Activated CD4-positive, alpha-beta T cell treated with anti-CD3 and anti-CD28 coated beads, Interleukin-2, amount 50 U/mL, for 1 hour (primary cell): ENCODE results near the gene ACTN4.

Experiments
- DNase-seq: peaks from one replicate; pipeline ENCODE4 v3.0.0-alpha.2; 2020

The ACTN4 gene

DNA sequence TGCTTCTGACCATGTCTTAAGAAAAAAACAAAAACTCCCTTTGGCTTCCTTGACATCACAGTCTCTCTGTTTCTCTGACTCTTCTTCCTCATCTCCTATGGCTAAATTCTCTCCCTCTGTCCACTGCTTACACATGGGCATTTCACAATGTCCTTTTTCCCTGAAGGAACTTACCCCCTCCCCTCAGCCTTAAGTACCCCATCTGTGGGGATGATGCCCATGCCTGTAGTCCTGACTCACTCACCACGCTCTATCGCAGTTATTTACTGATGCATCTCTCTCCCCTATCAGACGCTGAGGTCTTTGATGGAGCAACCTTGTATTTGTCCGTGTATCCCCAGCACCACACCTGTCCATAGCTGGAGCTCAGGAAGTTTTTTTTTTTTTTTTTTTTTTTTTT is 32.4 kb downstream of the ACTN4 start:
- DNase-seq: no peak

DNA sequence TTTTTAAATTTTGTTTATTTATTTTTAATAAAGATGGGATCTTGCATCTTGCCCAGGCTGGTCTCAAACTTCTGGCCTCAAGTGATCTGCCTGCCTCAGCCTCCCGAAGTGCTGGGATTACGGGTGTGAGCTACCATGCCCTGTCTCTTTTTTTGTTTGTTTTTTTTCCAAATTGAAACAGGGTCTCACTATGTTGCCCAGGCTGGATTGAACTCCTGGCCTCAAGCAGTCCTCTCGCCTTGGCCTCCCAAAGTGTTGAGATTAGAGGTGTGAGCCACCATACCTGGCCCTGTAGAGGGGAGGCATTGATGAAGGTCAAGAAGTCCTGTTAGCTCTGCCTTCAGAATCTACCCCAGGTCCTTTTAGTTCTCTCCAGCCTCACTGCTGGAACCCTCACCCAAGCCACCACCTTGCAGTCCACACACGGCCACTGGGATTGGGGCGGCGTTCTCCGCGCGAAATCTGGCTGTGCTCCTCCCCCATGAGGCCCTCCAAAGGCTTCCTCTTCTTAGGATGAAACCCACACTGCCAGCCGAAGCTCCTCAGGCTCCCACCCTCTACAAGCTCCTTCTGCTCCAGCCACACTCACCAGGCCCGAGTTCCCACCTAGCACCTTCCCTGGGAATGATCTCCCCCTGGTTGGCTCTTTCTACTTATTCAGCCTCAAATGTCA is 34.9 kb downstream of the ACTN4 start:
- DNase-seq: no peak

DNA sequence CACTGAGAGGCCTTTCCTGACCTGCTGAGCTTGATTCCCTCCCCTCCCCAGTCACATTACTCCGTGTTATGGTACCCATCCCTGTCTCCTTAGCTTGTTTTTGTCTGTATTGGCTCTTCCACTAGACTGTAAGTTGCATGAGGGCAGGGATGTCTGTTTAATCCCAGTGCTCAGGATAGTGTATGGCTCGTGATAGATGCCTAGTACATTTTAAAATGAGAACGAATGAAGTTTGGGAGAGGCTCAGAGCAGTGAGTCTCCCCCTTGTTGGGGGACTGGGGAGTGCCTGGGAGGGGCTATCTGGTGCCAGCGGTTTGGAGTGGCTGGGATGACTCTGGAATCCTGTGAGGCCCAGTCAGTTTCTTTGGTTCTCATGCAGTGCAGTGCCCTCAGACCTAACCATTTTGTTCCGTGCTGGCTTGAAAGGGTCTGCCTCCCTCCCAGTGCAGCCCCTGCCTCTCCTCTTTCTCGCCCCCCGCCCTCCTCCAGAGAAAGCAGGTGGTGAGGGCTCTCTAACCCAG is 35.5 kb downstream of the ACTN4 start:
- no peak for DNase-seq

DNA sequence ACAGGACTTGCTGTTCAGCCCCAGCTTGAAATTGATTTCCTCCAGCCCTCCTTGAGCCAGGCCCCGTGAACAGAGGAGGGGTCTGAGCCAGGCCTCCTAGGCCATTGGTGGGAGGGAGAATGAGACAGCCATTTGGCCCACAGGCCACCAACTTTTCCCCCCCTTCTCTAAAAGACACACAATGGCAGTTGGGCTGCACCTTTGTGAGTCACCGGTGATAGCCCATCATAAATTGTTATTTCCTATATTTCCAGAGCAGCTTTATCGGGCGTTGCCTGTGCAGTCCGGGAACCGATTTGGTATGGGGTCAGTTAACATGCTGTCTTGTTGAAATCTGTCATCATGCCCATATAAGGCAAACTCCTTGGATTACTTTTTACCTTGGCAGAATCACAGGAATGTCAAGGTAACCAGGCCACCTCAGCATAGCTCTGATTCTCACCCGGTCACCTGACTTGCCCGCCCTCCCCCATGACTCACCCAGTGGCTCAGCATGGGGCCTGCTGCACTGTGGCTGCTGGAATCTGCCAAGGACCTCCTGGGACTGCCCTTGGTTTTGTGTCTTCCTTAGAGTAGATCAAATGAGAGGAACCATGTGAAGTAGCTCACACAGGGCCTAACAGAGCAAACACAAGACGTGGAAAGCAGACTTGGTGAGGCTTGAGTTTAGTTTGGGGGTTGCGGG is 36.1 kb downstream of the ACTN4 start:
- DNase-seq: peak; percentile 51

DNA sequence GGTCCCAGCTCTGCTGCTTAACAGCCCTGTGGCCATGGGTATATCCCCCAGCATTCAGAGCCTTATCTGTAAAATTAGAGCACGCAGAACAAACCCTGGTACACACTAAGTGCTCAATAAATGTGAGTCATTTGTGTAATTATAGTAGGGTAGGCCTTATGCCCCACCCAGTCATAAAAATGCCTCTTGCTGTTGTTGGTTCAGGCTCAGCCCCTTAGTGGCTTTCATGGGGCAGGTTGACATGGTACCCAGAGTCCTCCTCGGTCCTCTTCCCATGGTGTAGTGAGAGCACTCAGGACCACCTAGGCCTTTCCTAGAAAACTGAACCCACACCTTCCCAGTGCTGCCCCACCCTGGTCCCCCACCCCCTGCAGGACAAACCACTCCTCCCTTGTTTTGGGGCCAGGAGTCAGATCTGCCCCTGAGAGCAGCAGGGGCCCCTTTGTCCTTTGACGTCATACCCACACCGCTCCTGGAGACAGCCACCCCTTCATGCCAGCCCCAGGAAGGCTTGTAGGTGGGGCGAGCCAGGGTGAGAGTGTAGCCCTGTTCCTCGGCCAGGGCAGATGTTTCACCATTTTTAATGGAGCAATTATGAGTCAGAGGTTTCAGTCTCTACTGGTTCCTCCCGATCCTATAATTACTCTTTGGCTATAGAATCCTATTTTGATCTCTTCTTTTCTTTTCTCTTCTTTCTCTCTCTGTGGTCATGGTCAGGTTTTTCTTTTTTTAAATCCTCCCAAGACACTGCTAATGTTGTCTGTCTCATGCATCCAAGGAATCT is 36.8 kb downstream of the ACTN4 start:
- DNase-seq: peak; percentile 39

DNA sequence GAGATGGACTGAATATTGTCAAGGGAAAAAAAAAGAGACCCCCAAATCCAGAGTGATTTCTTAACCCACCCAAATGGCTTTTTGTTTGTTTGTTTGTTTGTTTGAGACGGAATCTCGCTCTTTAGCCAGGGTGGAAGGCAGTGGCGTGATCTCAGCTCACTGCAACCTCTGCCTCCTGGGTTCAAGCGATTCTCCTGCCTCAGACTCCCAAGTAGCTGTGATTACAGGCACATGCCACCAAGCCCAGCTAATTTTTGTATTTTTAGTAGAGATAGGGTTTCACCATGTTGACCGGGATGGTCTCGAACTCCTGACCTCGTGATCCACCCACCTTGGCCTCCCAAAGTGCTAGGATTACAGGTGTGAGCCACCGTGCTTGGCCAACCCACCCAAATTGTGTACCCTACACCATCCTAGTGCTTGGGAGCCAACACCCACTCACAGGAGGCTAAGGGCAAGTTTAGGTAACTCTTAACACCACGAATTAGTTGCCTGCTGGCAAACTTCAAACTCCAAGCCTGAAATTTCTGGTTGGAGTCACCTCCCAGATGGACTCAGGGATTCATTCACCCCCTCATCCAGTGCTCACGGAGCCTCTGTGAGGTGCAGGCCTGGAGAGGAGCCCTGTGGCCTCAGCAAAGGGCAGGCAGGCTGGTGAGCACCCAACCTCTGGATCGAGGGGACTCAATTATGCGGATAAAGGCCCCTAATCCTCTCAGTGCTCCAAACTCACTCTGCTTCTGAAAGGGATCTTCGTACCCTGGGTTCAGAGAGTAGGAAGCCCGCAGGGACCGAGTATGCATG is 37.6 kb downstream of the ACTN4 start:
- DNase-seq: no peak

DNA sequence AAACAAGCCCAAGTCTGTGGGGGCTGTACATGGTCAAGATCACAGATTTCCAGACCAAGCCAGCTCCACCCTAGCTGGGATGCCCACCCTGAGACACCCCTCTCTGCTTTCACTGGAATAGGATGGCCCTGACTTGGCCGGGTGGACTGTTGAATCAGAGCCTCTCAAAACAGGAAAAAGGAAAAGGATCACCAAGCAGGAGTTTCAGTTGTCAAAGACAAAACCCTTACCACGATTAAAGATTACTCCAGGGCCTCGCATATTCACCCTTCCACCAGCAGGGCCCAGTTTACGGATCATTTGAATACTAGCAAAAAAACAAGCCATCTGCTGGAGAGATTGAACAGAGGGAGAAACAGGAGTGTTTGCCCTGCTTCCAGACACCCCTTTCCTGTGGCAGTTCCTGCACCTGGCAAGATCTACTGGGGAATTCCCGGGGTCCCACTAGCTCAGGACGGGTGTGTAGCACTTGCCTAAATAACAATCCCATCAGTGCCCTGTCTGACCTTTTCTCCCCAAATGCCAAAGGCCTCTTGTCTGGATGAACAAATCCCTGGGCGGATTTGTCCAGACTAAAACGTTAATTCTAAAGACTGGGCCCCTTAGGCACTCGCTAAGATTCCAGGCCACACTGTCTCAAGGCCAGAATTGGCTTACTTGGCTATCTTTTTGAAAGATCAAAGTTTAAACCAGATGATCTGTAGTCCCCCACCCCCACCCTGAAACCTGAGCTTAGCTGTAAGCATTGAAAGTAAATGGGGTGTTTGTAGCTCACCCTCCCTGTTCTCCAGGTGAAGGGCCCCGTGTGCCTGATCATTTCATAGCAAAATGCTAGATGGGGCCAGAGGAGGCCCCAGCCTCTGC is 38.4 kb downstream of the ACTN4 start:
- DNase-seq: no peak

DNA sequence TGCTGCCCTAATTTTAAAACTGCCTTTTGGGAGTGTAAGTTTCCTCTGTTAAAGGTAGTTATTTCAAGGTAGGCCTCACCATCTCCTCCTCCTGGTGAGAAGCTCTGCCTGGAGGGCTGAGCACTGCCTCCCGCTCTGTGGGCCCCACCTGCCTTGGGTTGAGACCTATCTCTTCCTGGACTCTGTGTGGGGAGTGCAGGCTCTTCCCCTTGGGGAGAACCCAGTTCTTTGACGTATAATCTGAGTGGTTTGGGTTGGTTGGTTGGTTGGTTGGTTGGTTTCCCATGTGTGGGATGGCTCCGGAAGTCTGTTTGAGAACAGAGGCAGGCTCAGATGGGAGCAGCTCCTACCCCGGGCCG is 39.1 kb downstream of the ACTN4 start:
- peak; percentile 38 for DNase-seq

DNA sequence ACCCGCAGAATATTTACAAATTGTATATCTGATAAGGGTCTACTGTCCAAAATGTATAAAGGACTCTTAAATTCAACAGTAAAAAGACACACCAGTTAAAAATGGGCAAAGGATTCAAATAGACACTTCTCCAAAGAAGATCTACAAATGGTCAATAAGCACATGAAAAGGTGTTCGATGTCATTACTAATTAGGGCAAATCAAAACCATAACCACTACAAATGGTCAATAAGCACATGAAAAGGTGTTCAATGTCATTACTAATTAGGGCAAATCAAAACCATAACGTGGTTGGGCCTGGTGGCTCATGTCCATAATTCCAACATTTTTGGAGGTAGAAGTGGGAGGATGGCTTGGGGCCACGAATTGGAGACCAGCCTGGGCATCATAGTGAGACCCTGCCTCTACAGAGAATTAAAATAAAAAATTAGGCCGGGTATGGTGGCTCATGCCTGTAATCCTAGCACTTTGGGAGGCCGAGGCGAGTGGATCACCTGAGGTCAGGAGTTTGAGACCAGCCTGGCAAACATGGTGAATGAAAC is 40.5 kb downstream of the ACTN4 start:
- DNase-seq: no peak

DNA sequence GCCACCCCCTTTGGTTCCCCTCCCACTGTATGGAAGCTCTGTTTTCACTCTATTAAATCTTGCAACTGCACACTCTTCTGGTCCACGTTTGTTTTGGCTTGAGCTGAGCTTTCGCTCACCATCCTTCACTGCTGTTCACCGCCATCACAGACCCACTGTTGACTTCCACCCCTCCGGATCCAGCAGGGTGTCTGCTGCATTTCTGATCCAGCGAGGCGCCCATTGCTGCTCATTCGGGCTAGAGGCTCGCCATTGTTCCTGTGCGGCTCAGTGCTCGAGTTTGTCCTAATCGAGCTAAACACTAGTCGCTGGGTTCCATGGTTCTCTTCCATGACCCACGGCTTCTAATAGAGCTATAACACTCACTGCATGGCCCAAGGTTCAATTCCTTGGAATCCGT is 42.7 kb downstream of the ACTN4 start:
- no peak for DNase-seq

DNA sequence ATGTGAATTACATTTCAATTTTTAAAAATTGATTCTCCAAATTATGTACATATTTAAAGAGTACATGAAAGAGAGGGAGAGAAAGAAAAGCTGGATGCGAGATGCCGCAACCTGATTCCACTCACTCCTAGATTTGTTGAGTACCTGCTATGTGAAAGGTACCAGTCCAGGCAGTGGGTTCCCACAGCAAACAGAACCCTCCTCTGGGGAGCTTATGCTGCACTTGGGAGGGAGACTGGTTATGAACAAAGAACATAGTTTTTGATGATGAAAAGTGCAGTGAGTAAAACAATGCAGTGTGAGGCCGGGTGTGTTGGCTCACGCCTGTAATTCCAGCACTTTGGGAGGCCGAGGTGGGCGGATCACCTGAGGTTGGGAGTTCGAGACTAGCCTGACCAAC is 43.4 kb downstream of the ACTN4 start:
- no peak for DNase-seq

DNA sequence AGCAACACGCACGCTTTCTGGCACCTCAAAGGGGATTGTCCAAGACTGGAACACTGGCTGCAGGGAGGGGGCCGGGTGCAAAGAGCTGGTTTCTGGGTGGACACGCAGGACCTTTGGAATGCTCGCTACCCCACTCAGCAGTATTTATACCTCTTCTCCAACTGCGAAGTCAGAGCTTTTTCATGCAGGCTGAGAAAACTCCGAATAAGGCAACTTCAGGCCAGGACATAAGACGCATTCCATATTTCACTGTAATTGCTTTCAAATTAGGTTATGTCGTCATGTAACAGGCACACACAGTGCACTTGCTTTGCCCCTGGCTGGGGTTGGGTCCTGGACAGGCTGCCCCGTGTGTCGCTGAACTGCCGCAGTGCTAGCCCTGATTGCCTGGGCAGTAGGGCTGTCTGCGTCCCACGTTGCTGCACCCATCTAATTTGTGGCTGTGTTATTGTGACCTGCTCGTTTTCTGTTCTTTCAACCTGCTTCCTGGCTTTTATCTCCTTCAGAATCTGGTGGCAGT is 44.5 kb downstream of the ACTN4 start:
- no peak for DNase-seq

DNA sequence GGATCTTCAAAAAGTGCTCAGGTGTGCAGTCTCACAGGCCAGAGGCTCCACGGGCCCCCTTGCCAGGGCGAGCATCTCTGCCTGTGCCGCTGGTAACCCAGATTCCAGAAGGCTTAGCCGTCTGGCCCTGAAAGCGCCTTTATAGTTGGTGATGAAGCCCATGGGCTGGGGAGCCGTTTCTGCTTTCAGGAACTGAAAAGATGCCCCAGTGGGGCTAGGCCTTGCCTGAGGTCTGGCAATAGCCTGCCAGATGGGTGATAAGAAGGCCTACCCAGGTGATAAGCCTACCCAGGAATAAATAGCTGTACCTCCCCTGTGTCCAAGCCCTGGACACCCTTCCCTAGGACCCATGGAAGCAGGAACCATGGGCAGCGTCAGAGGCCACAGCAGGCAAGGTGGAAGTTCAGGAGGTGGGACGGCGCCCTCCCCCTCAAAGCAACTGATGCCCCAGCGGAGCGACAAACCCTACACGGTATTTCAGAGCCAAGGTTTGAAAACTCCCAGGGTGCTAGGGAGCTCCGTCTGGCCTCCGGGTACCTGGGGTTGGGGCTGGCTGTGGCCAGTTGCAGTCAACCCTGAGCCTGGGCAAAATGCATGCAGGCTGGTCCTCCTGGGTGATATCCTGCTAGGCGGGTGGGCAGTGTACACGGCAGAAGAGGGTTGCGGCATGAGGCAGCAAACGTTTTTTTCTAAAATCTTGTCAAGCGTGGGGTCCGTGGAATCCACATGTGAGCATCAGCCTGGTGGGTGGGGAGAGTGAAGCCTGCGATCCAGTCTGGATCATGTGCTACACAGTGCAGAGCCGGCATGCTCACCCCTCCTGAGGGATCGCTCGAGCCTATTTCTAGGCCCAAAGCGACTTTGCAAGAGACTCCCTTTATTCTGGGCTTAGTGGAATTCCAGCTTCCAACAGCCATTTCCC is 45.3 kb downstream of the ACTN4 start:
- DNase-seq: no peak

DNA sequence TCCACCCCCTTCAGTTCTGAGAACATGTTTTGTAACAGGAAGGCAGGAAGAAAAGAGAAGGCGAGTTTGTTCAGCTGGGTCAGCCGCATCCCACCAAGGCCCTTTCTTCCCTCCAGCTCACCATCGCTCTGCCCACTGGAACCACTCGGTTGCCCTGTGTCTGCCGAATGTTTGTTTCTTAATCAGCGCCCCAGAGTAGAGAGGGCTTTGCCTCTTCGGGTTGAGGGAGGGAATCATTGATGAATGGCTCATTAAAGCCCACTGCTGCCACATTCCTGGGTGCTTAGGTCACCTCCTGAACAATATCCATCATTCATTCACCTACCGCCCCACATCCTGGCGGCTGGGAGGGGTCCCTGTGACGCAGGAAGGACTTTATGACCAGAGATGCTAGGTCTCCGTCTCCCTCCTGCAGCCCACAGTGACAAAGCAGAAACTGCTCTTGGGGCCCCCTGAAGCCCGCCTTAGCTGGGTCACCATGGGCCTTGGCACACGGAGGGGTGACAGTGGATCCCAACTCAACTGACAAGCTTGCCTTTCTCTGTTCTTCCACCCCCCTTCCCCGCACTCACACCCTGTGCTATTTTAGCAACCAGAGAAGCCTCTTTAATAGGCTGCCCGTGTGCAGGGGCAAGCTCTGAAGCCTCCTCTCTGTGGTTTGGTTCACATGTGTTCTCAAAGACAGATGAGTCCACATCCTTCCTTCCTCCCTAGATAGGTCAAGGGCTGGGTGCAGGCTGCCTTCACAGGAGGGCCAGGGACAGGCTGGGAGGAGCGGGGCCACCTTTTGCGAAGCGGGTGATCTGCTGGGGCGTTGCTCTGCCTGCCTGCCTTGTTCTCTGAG is 46.2 kb downstream of the ACTN4 start:
- peak; percentile 33 for DNase-seq

DNA sequence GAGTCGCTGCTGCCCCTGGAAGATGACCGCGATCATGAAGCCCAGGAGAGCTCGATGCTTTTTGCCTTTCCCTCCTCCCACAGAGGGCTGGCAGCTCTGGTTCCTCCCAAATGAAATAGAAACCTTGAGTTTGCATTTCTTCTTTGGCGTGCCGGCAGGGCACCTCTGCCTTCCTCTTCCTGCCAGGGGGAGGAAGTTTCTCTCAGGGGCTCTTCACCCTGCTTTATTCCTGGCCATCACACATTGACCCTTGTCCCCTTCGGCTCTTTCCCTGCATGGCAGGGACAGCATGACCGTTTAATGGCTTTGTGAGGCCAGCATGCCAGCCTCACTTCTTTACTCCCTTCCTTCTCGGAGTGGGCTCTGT is 47.9 kb downstream of the ACTN4 start:
- no peak for DNase-seq

DNA sequence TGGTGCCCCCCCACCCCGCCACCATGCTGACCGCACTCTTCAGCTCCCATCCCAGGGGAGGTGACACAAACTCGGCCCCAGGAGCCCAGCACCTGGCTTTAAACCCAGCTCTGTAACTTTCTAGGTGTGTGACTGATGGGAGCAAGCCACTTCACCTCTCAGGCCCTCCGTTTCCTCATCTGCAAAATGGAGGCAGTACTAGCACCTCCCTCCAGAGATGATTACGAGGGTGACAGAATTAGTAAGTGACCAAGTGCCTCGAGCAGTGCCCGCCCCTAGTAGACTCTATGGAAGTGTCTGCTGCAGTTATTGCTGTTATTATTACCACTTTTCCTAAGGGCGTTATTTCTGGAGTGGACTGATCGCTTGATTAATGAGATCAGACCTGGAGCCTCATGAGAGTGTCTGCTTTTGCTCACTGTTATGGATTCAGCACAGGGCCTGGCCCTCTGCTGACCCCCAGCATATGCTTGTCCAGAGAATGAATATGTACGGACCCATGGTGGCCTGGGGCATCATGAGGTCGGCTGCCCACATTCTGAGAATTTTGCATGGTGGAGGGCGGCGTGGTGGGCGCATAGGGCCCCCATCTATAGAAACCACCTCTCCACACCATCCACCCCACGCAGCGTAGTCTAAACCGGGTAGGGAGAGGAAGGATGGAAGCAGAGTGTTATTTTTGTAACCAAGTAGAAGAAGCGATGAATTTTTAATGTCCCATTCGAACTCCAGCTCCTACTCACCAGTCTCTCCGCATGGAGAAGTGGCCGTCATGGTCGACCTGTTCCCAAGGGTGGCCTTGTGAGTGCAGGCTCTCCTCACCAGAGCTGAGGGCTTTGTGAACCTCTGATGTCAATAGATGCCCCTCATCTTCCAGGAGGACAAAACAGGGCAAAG is 48.6 kb downstream of the ACTN4 start:
- no peak for DNase-seq

DNA sequence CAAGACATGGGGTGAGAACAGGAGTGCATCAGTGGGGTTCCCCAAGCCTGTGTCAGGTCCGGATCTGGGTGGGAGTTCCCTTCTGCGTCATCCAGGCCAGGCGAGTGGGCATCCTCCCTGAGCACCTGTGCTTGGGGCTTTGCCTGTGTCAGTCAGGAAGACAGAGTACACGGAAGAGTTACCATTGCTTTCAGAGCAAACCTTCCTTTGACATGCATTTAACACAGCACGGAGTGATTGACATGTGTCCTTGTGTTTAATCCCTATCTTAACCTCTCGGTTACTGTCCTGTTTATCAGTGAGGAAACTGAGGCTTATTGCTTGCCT is 49.2 kb downstream of the ACTN4 start:
- DNase-seq: no peak

DNA sequence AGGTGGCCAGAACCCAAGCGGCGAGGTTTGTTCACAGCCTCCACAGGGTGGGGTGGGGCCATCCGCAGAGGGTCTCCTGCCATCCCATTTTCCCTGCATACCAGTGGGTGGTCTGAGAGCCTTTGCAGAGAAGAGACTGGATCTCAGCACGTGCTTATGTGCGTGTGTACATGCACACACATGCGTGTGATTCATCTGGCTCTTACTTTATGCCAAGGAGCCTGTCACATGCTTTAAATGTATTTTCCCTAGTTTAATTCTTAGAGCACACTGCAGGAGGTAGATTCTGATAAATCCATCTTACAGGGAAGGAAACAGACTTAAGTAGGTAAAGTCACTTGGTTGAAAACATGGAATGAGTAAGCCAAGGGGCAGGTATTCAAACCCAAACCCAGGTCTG is 49.7 kb downstream of the ACTN4 start:
- DNase-seq: no peak

DNA sequence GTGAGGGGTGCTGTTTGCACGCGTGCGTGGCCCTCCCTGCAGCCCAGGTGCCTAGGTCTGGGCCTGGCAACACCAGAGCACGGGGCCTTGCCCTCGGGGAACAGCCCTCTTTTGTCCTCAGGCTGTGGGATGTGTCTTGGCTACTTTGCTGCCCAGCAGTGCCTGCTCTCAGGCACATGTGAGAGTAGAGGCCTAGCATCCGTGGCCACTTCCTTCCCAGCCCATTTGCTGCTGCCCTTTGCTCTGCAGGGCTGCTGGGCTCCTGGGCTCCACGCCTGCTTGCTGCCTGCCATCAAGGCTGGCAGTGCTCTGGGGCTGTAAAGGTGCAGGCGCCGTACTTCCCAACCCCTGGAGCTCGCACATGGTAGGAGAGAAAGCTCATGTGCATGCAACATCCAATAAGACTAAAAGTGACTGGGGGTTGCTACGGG is 50.2 kb downstream of the ACTN4 start:
- DNase-seq: no peak
